ENCODE measurements around the gene USP25.
A peak's percentile ranks its signal among the peaks of the same experiment; 100 is the strongest.

The USP25 gene

DNA sequence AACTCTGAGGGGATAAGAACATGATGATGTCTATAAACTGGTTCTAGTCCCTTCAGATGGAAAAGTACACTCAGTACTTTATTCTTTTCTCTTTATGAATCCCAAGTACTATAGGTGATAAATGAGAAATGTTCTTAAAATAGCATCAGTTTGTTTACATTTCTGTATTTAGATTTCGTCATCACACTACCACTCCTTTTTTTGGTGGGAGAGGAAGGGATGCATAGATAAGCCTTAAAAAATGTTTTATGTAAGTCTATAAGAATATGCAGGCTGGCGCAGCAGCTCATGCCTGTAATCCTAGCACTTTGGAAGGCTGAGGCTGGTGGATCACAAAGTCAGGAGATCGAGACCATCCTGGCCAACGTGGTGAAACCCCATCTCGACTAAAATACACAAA is 144.8 kb downstream of the USP25 start:
- no peak for DNase-seq

DNA sequence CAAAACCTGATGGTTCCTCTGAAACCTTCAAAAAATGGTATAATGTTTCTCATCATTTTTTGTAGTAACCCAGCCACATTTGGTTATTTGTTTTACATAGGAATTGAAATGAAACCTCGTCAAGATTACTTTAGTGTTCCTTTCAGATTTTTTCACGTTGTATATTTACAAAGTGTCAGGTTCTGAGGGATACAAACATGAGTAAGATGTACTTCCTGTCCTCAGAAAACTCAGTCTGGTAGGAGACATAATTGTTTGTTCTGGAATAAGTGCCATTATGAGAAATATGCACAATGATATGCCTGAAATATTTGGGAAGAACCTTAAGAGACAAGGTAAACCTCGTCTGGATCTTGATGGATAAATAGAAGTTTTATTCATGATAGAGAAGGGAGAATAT is 145.5 kb downstream of the USP25 start:
- DNase-seq: no peak

DNA sequence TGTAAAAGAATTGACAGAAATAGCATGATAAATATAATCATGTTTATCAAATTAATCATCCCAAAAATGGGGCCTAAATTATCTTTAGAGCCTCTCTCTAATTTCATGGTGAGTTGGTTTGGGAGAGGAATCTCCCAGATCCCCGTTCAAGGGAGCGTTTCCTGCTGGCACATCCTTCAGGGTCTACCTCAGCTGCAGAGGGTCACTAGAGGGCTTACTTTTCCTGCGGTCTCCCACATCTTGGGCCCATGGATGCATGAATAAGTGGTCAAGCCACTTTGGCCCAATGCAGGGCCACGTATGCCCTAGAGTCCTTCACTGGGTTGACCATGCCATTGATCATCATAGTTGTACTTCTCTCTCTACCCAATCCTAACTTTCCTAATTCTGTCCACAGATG is 164.1 kb downstream of the USP25 start:
- no peak for DNase-seq

DNA sequence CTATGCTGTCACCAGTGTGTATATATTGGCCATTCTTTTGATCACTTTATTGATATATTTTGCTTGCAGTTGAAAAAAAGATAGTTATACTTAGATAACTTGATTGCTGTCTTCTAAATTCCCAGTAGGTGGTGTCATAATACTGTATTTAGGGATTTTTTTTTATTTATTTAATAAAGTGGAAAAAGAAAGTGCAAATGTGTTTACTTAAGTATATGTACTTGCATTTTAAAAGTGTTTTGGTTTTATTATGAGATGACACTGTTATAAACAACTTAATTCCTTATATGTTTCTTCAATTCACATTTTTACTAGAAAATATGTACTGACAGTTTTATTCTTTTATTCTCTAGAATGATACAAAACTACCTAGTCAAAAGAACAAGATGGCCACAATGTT is 164.8 kb downstream of the USP25 start:
- DNase-seq: peak; percentile 14

DNA sequence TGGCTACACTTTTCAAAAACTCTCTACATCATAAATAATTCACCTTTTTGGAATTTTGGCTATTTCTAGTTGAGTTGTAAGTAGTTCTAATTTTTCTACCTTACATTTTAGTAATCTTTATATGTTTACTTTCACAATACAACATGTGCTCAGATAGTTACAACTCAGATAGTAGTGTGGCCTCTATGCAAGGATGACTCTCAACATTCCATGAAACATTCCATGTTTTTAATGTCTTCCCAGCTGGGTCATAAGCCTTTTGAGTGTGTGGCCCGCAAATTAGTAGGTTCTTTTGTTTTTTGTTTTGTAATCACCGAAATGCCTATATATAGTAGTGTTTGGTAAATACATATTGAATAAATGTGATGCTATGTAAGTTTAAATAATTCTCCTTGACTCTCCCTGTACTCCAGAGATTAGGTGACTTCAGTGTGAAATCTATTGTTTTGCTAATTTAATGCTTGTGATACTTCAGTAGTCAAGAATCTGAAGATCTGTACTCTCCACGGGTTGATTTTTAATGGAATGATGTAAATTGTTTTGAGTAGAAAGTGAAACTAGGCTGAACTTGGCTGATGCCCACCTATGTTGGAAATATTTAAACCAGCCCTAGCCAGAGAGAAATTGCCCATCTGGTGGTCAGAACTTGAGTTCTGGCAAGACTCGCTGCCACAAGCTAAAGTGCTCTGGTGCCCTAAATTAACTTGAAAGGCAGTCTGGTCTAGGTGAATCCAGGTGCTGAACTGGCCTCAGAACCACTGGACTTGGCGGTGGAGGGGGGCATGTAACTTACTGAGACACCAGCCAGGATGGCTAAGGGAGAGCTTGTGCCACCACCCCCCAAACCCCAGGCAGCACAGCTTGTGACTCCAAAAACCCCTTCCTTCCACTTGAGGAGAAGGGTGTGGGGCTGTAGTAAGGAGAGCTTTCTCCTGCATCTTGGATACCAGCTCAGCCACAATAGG is 165.6 kb downstream of the USP25 start:
- no peak for DNase-seq

DNA sequence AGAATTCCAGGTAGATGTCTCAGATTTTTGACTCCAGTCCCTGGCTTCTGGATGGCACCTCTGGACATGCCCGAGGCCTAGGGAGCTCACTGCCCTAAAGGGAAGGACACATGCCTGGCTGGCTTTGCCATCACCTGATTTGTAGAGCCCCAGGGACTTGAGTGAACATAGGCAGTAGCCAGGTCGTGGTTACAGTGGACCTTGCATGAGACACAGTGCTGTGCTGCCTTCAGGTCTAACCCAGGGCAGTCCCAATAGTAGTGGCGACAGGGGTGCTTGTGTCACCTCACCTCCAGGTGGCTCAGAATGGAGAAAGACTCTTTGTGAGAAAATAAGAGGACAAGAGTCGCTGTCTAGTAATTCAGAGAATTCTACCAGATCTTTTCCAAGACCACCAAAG is 166.7 kb downstream of the USP25 start:
- no peak for DNase-seq

DNA sequence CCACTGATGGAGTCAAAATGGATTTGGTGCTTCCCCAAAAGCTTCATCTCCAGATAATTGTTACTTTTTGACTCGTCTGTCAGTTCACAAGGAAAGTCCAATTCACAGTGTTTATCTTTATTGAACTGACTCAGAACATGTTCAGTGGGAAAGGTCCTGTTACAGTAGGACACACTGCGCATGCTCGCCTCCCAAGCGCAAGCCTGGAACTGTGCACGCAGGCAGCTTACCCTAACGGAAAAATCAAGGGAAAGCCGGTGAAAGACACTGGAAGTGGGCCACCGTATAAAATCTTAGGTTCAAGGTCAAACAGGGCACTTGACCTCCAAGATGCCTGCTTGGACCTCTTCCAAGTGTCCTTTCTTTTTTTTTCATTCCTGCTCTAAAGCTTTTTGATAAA is 174.6 kb downstream of the USP25 start:
- no peak for DNase-seq

DNA sequence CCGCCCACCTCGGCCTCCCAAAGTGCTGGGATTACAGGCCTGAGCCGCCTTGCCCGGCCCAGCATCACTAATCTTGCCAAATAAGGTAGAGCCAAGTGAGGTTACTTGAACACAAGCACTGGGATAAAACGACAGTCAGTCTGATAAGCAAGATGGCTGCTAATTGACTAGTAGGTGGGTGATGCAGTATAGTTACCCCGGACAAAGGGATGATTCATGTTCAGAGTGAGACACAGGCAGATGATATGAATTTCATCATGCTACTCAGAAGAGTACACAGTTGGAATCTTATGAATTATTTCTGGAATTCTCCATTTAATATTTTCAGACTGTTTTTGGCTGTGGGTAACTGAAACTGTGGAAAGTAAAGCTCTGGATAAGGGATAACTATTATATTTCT is 178.4 kb downstream of the USP25 start:
- DNase-seq: no peak

DNA sequence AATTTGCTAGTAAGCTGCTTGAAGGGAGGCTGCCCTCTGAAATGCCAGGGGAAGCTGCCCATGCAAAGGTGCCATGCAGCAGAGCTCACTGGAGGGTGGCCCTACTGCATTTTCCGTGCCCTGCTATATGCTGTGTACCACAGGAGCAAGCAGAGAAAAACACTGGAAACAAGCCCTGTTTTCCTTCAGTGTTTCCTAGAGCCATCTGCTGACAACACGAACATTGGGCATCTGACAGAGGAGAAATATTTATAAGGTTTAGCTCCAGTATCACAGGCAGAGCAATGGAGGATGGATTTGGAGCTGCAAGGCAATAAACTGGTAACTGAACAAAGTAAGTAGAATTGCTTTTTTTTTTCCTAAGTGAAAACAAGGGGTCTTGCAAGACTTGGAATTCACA is 198.4 kb downstream of the USP25 start:
- DNase-seq: no peak

DNA sequence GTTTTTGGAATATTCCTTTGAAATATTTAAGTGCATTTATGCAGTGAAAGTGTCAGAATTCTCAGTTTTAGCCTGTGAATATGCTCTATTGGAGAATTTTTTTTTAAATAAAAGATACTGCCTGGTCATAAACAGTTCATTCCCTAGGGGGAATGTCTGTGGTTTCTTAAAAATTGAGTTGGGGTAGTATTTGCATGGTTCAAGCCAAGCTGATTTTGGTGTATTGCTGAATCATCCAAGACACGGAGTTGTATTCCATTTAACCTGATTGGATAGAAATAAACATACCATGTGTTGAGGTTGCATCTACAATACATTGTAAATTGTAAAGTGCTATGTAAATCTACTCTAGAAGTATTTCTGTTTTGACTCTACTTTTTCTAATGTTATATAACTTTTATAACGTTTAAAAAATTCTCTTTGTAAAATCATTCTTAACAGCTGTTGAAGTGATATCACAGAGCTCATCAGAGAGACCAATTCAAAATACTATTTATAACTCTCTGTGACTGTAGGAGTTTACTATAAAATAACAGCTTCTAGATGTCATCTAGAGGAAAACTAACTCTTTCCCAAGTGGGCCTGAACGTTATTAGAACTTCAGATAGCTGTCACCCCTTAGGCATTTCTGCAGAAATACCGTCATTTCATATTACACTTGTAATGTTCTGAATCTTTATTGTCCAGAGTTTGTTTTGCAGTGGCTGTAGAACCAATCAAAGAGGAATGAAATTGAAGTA is 199.1 kb downstream of the USP25 start:
- DNase-seq: no peak

DNA sequence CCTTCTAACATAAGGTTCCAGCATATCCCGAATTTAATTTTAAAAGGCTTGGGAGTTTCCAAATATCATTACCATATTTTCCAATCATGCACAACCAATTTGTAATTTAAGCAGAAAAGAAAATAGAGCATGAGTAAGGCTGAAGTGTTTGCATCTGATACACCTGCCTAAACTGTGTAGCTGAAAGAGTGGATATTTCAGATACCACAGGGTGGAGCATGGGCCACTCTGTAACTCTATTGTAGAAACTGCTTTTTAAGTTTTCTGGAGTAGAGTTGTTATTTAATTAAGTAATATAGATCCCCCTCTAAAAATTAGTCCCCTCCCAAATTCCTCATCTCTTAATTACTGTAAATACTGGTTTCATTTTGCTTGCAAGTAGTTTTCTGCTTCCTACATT is 199.8 kb downstream of the USP25 start:
- DNase-seq: no peak

Data from NCI-H1092 treated with DMSO at 0.1 percent for 48 hours (cell line).